GM19372 (cell line): Measurements from ENCODE around the gene GAL.
"Not testable (repeated sequence)": the region's sequence is repeated elsewhere in the genome, so short reads cannot be mapped to it uniquely, and the experiment has no call there.

Experiments
- ATAC-seq: cut with Tn5 transposase; IDR thresholded peaks from one replicate; pipeline ENCODE4 v1.9.1; 2021; ENCODE audit warnings: mild to moderate bottlenecking, low read depth, moderate library complexity; ENCODE audit not compliant: unreplicated experiment

GAL gene, protein sequence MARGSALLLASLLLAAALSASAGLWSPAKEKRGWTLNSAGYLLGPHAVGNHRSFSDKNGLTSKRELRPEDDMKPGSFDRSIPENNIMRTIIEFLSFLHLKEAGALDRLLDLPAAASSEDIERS

DNA sequence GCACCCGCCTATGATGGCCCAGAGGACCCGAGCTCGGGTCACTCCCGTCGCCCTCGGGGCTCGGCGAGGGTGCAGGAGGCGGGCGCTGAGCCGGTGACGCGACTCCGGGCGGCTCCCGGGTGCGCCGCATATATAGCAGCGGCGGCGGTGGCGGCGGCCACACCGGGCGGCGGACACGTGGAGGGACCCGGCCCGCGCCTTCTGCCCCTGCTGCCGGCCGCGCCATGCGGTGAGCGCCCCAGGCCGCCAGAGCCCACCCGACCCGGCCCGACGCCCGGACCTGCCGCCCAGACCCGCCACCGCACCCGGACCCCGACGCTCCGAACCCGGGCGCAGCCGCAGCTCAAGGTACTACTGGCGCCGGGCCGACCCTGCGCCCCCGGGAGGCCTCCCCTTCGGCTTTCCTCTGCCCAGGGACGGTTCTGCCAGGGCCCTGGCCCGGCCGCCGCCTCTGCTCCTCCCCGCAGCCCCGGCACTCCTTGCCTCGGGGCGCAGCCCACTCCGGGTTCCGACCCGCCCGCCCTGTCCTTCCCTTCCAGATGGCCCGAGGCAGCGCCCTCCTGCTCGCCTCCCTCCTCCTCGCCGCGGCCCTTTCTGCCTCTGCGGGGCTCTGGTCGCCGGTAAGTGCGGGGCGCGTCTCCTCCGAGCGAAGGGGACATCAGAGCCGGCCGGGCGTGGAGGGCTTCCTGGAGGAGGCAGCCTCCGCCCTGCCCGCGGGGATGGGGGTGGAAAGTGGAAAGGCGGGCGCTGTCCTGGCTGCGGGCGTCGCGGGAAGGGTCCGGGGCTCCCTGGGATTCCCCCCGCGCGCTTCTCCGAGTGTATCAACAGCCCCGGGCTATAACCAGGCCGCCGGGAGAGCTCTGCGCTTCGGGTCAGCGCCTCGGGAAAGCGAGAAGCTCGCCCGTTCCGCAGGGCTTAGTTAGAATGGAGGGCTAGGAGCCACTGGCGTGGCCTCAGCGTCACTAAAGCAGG is at the start of gene GAL:
TSS of gene GAL (plus strand) at position 160 of the 972 bp plus-strand sequence. CDS start at position 540, 380 bp downstream.
- ATAC-seq, result no peak

GRCh38 chr11:68634606-68635005 is 49.7 kb upstream of the GAL start:
- not testable (repeated sequence) for ATAC-seq

- not testable (repeated sequence) for ATAC-seq
These were observed 49.2 kb upstream of the GAL start for GRCh38 chr11:68635172-68635571.

DNA sequence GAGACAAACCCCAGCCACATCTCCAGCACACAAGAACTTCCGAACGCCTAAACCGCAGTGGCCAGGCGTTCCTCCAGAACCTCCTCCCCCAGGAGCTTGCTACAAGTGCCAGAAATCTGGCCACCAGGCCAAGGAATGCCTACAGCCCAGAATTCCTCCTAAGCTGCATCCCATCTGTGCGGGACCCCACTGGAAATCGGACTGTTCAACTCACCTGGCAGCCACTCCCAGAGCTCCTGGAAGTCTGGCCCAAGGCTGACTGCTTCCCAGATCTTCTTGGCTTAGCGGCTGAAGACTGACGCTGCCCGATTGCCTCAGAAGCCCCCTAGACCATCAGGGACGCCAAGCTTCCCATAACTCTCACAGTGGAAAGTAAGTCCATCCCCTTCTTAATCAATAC is 48.5 kb upstream of the GAL start:
- ATAC-seq, result not testable (repeated sequence)

DNA sequence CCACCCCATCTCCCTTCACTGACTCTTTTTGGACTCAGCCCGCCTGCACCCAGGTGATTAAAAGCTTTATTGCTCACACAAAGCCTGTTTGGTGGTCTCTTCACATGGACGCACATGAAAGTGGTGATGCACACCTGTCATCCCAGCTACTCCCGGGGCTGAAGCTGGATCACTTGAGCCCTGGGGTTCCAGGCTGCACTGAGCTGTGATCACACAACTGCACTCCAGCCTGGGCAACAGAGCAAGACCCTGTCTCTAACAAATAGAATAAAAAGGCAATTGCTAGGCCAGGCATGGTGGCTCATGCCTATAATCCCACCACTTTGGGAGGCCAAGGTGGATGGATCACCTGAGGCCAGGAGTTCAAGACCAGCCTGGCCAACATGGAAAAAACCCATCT is 45.0 kb upstream of the GAL start:
- not testable (repeated sequence) for ATAC-seq

GRCh38 chr11:68641880-68642279 is 42.5 kb upstream of the GAL start:
- no peak for ATAC-seq

- no peak for ATAC-seq
These were observed 40.8 kb upstream of the GAL start for GRCh38 chr11:68643585-68643984.

GRCh38 chr11:68646832-68647231 is 37.5 kb upstream of the GAL start:
- ATAC-seq, result no peak

DNA sequence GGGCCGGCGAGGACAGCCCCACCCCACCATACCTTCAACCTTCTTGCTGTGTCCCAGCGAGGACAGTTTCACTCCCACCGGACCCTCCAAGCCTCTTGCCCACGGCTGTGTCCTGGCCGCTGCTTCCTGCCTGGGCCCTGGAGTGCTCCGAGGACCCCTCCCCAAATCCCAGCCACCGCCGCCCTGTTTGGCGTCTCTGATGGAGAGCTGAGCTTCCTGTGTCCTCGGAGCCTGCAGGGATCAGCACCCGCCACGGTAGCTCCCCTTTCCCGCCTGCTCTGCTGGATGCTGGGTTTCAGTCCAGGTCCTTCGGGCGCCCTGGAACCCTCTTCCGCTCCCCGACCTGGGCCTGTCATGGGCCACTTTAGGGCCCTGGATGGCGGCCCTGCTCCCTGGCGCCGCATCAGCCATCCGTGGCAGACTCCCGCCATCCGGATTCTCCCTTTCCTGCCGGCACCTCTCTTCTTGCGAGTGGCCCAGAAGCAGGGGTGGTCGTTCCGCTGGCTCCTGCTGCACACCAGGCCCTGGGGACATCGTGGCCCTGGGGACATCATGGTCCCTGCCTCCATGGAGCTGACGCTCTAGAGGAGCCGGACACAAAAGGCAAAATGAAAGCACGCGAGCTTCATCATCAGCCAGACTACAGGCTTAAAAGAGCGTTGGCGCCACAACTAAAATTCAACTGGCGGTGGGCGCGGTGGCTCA is 34.3 kb upstream of the GAL start:
- ATAC-seq, result no peak

DNA sequence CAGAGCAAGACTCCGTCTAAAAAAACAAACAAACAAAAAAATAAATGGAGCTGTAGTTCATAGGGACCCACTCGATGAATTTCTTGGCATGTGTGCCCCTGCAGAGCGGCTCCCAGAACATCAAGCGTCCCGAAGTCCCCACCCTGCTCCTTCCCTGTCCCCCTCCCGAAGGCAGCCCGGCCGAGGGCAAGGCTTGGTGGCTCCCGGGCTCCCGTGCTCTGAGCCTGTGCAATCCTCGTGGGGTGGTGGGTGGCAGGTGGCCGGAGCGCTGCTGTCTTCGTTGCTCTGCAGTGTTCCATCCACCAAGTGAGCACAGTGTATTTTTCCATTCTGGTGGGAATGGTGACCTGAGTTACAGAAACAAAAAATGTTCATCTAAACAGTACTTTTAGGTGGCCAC is 33.5 kb upstream of the GAL start:
- ATAC-seq, result no peak

DNA sequence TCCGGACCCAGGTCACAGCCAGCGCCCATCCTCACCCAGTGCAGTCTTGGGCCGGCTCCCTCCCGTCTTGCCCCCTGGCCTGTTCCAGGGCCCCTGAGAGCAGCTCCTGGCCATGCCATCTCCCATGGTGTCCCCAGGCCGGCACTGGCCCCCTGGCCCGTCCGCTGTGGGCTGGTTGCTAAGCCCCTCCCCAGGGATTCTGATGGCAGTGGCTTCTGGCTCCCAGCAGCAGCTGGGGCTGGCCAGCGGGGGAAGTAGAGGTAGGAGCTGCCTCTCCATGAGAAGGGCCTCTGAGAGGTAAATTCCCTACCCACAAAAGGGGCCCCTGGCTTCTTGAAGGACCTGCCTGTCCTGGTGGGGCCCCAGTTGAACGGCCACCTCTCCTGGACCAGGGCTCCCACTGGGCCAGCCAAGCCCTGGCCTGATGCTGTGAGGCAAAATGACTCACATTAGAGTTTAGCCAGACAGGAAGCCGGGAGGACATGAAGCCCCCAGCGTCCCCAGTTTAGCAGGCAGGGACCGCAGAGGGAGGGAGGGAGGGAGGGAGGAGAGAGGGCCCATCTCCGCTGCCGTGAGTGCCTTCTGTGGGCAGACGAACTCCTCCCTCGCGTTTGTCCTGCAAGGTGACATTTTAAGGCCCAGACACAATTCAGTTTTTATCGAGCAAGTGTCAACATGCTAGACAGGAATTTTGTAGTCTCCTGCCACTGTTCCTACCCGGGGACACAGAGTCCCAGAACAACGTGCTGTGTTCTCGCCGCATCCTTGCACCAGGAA is 32.9 kb upstream of the GAL start:
- ATAC-seq, result no peak

- no peak for ATAC-seq
These were observed 32.2 kb upstream of the GAL start for GRCh38 chr11:68651985-68652682.

GRCh38 chr11:68652683-68653156 is 31.6 kb upstream of the GAL start:
- no peak for ATAC-seq

- no peak for ATAC-seq
These were observed 30.6 kb upstream of the GAL start for GRCh38 chr11:68653486-68654430.

GRCh38 chr11:68654978-68655377 is 29.4 kb upstream of the GAL start:
- ATAC-seq, result no peak

DNA sequence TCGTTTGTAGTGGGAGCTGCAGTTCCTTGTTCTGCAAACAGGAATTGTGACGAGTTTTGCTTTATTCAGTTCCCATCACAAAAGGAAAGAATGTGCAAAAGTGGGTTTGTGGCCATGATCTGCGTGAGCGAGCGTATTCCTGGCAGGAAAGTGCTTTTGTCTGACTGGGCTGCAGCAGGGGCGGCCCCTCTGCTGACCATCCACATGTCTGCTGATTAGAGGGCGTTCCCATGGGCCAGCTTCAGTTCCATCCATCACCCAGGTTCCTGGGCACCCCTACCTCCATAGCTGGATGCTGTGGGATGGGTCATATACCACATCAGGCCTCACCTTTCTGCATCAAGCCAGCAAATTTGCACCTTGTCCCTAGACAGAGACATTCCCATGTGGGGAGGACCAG is 28.9 kb upstream of the GAL start:
- ATAC-seq, result no peak

DNA sequence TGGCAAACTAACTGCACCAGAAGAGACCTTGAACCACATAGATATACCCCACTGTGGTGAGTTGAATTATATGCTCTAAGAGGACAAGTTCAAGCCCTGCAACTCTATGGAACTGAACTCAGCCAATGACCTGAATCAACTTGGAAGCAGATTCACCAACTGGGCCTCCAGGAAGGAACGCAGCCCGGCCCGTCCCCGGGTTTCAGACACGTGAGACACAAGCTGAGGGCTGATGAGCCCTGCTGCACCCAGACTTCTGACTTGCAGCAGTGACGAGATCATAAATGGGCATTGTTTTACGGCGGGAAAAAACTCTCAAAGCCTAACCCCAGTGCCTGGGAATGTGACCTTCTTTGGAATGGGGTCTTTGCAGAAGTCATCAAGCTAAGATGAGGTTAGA is 28.5 kb upstream of the GAL start:
- no peak for ATAC-seq

- ATAC-seq, result no peak
These were observed 27.1 kb upstream of the GAL start for GRCh38 chr11:68657021-68657780.
